ENCODE measurements around the gene TBX1. TPM values are rescaled to one million over a fixed set of nuclear protein-coding genes. Genes with fewer than 3 reads are reported as not detected.

TBX1 gene
- total RNA-seq, 2 experiments from 2014 or later = not detected

DNA sequence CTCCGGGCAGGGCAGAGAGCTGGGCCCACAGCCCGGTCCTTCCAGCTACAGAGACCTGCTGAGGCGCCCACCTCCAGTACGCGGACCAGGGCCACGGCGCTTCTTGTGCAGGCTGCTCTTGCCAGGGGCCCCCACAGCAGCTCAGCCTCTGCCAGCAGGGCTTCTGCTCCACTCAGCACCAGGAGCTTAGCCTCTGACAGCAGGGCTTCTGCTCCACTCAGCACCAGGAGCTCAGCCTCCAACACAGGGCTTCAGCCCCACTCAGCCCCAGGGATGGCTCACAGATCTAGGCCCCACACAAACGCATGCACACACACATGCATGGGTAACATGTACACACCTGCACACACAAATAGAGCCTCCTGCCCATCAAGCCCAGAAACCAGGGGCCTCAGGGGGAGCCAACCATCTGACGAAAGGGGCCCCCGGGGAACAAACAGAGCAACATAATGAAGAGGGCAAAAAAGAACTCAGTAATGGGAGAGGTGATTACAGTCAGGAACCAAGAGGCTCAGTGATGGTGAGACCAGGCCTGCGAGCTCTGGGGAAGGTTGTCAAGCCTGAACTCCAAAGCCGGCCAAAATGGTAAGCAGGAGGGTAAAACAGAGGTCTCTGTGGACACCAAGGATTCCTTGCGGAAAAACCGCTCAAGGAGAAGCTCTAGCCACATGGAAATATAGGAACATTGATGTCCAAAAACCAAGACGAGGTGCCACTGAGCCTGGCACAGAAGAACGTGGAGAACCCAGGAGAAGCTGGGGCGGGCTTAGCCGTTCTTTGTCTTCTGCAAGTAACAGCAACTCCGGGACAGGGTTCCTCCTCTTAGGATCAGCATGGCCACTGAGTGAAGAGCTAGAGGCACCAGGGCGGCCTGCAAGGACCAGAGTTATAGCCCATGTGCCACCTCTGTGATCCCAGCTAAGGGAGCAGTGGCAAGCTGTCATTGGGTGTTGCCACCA, 47.6 kb downstream of the TBX1 start:
- POLR2A ChIA-PET = no interaction called here
- H3K27ac Mint-ChIP-seq = no peak overlapping the region
- DNase-seq = no peak
- no peaks in the 10 kb centered on the region for H3K36me3 Mint-ChIP-seq
- H3K9me3 Mint-ChIP-seq = no peaks in the 10 kb centered on the region
- intact Hi-C loops (cut with micrococcal nuclease) = no loop called here
- H3K4me3 Mint-ChIP-seq = no peak overlapping the region
- CTCF ChIA-PET = interaction anchor here (2.5 kb wide), 1 partner anchor 78 kb away, joined by 8 read pairs; no protein-coding TSS in a partner anchor
- H3K27me3 Mint-ChIP-seq = no peaks in the 10 kb centered on the region
- H3K4me1 Mint-ChIP-seq (ENCODE audit: low read depth) = peaks cover 4% of the 10 kb centered on the region

DNA sequence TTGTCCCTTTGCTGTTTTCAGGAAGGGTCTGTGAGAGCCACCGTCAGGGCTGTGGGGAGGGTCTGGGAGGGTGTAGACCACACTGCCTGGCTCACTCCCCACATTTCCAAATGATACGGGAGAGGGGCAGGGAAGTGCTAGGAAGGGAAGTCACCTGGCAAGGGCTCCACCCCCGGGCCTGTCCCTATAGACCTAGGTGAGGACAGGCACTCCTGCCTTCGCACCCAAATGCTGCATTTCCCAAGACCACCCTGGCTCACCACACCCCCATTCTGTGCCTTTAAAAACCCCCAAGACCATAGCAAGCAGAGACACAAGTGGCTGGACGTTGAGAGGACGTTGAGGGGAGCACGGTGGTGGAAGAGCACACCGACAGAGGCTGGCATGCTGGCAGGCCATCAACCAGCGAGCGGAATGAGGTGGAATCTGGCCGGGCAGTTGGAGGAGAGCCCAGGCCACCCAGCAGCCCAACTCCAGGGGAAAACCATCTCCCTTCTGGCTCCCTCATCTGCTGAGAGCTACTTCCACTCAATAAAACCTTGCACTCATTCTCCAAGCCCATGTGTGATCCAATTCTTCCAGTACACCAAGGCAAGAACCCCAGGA, 48.4 kb downstream of the TBX1 start:
- Mint-ChIP-seq H3K27ac (no peak overlapping the region), H3K4me3 (no peak overlapping the region)
- POLR2A ChIA-PET = no interaction called here

DNA sequence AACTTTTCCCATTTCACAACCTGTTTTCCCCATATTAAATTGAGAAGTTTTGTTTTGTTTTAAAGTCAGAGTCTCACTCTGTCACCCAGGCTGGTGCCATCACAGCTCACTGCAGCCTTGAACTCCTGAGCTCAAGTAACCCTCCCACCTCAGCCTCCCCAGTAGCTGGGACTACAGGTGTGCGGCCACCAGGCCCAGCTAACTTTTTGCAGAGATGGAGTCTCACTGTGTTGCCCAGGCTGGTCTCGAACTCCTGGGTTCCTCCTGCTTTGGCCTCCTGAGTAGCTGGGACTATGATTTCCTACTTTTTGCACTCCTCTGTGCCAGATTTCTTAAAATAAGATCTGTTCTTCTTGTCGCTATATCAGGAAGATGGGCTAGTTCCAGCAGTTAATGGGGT, 49.2 kb downstream of the TBX1 start:
- H3K4me3 Mint-ChIP-seq = no peak overlapping the region
- peaks cover 3% of the 10 kb centered on the region for H3K36me3 Mint-ChIP-seq
- no peaks in the 10 kb centered on the region for H3K27me3 Mint-ChIP-seq
- H3K27ac Mint-ChIP-seq = no peak overlapping the region
- DNase-seq = no peak
- ChIA-PET POLR2A (no interaction called here), CTCF (interaction anchor here (0.6 kb wide), 1 partner anchor 501 kb away, joined by 3 read pairs; no protein-coding TSS in a partner anchor)
- H3K4me1 Mint-ChIP-seq (ENCODE audit: low read depth) = peaks cover 4% of the 10 kb centered on the region
- H3K9me3 Mint-ChIP-seq = no peaks in the 10 kb centered on the region
- intact Hi-C loops (cut with micrococcal nuclease) = no loop called here

More for the DNA sequence above, 48.4 kb downstream of the TBX1 start:
- Mint-ChIP-seq H3K36me3 (no peaks in the 10 kb centered on the region), H3K27me3 (no peaks in the 10 kb centered on the region), H3K9me3 (no peaks in the 10 kb centered on the region), H3K4me1 (ENCODE audit: low read depth) (peaks cover 4% of the 10 kb centered on the region)
- DNase-seq = no peak
- intact Hi-C loops (cut with micrococcal nuclease) = no loop called here
- CTCF ChIA-PET = interaction anchor here (0.6 to 2.5 kb wide), 2 partner anchors 79 to 501 kb away, joined by 3 to 8 read pairs; no protein-coding TSS in a partner anchor

DNA sequence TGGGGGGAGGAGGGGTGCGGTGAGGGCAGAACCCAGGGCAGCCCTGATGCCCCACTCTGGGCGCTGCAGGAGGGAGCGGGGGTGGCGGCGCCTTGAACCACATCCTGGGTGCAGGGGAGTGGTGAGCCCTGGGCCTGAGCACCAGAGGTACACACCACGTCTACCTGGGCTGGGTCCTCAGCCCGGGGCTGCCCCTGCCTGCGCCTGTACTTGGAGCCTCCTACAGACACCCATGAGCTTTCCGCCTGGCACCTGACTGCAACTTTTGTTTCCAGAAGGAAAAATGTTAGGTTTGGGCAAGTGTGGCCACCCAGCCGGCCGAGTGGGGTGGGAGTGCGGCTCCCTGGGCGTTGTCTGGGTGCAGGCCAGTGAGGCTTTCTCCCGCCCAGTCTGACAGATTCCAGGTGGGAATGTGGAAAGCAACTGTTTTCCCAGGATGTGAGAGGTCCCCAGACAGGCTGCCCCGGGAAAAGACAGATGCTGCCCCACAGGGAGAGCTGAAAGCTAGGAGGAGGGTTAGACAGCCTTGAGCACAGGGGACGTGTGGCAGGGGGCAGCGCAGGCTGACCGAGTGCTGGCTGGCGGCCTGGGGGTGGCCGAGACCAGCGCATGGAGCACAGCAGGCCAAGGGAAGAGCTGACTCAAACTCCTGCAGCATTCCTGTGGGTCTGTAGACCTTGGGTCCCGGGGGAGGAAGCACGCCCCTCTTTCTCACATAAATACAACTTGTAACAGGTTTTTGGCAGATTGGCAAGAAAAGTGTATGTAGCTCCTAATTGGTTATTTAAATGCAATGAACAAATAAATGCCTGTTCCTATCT, 50.0 kb downstream of the TBX1 start:
- intact Hi-C loops (cut with micrococcal nuclease) = no loop called here
- POLR2A ChIA-PET = no interaction called here
- no peak overlapping the region for H3K4me3 Mint-ChIP-seq
- peaks cover 4% of the 10 kb centered on the region for H3K4me1 Mint-ChIP-seq (ENCODE audit: low read depth)
- H3K9me3 Mint-ChIP-seq = no peaks in the 10 kb centered on the region
- H3K36me3 Mint-ChIP-seq = peaks cover 3% of the 10 kb centered on the region
- no peaks in the 10 kb centered on the region for H3K27me3 Mint-ChIP-seq
- CTCF ChIA-PET = interaction anchor here (0.9 kb wide), 1 partner anchor 87 kb away, joined by 3 read pairs; the partner anchor contains the start of gene GP1BB
- no peak overlapping the region for H3K27ac Mint-ChIP-seq
- peak; percentile 23 for DNase-seq

DNA sequence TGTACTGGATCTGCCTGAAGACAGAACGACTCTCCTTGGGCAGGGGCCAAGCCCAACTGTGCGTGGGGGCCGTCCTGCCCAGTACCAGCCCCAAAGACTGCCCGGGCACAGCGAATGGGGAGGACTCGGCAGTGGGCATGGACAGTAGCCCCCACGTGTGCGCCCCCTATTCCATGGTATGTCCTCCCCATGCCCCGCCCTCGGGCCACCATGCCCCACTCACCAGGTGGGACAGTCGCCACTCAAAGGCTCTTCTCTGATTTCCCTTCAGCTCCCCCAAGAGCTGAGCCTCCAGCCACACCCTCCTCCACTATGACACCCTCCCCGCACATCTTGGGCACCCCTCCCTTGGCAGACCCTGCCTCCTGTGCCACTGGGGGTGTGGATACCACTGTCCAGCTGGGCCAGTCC, 50.6 kb downstream of the TBX1 start:
- H3K4me3 Mint-ChIP-seq = no peak overlapping the region
- DNase-seq = peak; percentile 5
- peaks cover 4% of the 10 kb centered on the region for H3K4me1 Mint-ChIP-seq (ENCODE audit: low read depth)
- peaks cover 3% of the 10 kb centered on the region for H3K36me3 Mint-ChIP-seq
- no peaks in the 10 kb centered on the region for H3K27me3 Mint-ChIP-seq
- no peaks in the 10 kb centered on the region for H3K9me3 Mint-ChIP-seq
- ChIA-PET POLR2A (no interaction called here), CTCF (interaction anchor here (0.9 kb wide), 1 partner anchor 88 kb away, joined by 3 read pairs; the partner anchor contains the start of gene GP1BB)
- intact Hi-C loops (cut with micrococcal nuclease) = no loop called here
- H3K27ac Mint-ChIP-seq = no peak overlapping the region

DNA sequence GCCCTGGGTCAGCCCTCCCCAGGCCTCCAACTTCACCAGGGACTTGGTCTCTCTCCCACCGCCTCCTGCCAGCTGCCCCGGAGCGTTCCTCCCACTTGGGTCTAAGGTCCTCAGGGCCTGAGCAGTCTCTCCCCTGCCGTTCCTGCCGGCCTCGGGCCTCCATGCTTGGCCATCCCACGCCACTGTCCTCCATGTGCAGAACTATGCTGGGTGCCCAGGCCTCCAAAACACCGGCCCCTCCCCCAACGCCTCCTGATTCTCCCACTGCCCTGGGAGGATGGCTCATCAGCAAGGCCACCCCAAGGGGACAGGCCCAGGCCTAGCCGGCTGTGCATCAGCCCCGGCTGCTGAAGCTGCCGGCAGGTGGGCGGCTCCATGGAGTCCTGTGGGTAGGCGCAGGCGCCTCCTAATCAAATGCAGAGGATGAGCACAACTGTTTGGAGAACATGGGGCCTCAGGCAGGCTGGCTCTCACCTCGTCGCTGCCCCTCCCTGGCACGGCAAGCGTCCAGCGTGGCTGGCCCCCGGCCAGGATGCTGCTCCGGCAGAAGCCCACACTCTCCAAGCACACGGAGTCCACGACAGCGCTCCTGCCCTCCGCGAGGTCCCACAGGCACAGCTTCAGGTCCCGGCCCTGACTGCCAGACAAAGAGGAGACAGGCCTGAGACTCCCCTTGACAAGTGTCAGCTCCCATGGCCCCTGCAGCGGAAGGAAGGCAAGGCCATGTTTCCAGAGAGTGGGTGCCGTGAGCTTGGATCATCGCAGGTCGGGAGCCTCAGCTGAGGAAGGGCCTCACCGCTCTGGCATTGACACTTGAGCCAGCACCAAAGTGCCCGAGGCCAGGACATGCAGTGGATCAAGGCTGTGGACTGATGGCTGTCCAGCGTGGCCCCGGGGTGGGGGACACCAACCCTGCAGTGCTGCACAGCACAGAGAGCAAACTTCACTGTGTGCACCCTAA, 51.5 kb downstream of the TBX1 start:
- H3K9me3 Mint-ChIP-seq = no peaks in the 10 kb centered on the region
- no peaks in the 10 kb centered on the region for H3K27me3 Mint-ChIP-seq
- ChIA-PET POLR2A (no interaction called here), CTCF (no interaction called here)
- no peak overlapping the region for H3K4me3 Mint-ChIP-seq
- no peak overlapping the region for H3K27ac Mint-ChIP-seq
- intact Hi-C loops (cut with micrococcal nuclease) = no loop called here
- peaks cover 3% of the 10 kb centered on the region for H3K36me3 Mint-ChIP-seq
- no peak for DNase-seq
- H3K4me1 Mint-ChIP-seq (ENCODE audit: low read depth) = peaks cover 4% of the 10 kb centered on the region

DNA sequence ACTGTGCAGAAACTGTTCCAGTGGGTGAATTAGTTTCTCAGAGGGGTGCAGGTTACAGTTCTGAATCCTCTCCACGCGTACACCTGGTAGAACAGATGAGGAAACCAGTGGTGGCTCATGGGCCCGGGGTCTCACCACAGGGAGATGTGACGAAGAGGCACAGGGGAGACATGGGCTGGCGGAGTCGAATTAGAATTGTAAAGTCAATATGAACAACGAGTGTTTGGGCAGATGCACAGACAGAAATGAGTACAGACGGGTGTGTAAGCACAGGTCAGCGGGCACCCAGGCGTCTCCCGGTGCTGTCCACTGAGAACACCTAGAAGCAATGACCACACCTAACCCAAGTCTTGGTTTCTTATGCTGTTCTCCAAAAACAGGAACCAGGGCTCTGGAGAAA, 52.3 kb downstream of the TBX1 start:
- H3K27me3 Mint-ChIP-seq = no peaks in the 10 kb centered on the region
- no peak for DNase-seq
- peaks cover 3% of the 10 kb centered on the region for H3K36me3 Mint-ChIP-seq
- ChIA-PET POLR2A (no interaction called here), CTCF (no interaction called here)
- no peaks in the 10 kb centered on the region for H3K9me3 Mint-ChIP-seq
- H3K4me3 Mint-ChIP-seq = no peak overlapping the region
- intact Hi-C loops (cut with micrococcal nuclease) = no loop called here
- peaks cover 4% of the 10 kb centered on the region for H3K4me1 Mint-ChIP-seq (ENCODE audit: low read depth)
- no peak overlapping the region for H3K27ac Mint-ChIP-seq

DNA sequence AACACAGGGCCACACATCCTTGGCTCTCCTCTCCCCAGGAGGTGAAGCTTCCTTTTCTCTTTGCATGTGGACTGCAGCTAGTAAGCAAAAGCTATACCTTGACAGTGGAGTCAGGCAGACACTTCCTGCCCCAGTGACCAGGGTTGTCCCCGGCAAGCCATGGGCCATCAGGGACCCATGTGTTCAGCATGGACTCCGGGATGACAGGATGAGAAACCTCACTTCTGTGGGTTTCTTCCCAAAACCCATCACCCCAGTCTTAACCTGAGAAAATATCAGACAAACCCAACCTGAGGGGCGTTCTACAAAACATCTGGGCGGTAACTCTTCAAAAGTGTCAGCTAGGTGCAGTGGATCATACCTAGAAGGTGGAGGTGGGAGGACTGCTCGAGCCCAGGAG, 53.9 kb downstream of the TBX1 start:
- no peaks in the 10 kb centered on the region for H3K9me3 Mint-ChIP-seq
- H3K36me3 Mint-ChIP-seq = peaks cover 3% of the 10 kb centered on the region
- intact Hi-C loops (cut with micrococcal nuclease) = no loop called here
- H3K27me3 Mint-ChIP-seq = no peaks in the 10 kb centered on the region
- no peak overlapping the region for H3K4me3 Mint-ChIP-seq
- DNase-seq = no peak
- H3K27ac Mint-ChIP-seq = no peak overlapping the region
- ChIA-PET POLR2A (no interaction called here), CTCF (interaction anchor here (2.0 kb wide), 1 partner anchor 84 kb away, joined by 5 read pairs; no protein-coding TSS in a partner anchor)
- H3K4me1 Mint-ChIP-seq (ENCODE audit: low read depth) = peaks cover 4% of the 10 kb centered on the region

DNA sequence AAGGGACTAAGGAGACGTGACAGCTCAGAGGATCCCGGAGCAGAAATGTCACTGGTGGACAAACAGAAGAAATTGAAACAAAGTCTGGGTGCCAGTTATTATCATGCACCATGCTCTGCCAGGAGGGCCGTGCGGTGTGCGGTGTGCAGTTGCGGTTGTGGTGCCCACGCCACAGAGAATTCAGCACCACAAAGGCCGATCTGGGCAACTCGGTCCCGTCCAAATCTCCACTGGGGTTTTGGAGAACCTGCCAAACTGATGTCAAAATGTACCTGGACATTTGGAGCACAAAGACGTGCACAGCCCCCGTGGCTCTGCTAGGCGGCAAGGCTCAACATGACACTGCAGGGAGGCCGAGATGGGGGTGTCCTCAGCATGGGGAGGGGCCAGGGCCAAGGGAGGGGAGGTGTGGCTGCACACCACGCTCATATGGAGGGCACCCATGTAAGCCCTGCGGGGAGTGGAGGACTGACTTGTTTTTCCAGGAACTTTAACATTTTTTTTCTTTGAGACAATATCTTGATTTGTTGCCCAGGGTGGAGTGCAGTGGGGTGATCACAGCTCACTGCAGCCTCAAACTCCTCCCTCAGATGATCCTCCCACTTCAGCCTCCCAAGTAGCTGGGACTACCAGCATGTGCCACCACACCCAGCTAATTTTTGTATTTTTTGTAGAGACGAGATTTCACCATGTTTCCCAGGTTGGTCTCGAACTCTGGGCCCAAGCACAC, 54.7 kb downstream of the TBX1 start:
- H3K4me3 Mint-ChIP-seq = no peak overlapping the region
- H3K27ac Mint-ChIP-seq = no peak overlapping the region
- H3K4me1 Mint-ChIP-seq (ENCODE audit: low read depth) = peaks cover 4% of the 10 kb centered on the region
- DNase-seq = no peak
- H3K36me3 Mint-ChIP-seq = peaks cover 3% of the 10 kb centered on the region
- intact Hi-C loops (cut with micrococcal nuclease) = no loop called here
- CTCF ChIA-PET = interaction anchor here (2.0 kb wide), 1 partner anchor 85 kb away, joined by 5 read pairs; no protein-coding TSS in a partner anchor
- POLR2A ChIA-PET = no interaction called here
- no peaks in the 10 kb centered on the region for H3K9me3 Mint-ChIP-seq
- no peaks in the 10 kb centered on the region for H3K27me3 Mint-ChIP-seq

DNA sequence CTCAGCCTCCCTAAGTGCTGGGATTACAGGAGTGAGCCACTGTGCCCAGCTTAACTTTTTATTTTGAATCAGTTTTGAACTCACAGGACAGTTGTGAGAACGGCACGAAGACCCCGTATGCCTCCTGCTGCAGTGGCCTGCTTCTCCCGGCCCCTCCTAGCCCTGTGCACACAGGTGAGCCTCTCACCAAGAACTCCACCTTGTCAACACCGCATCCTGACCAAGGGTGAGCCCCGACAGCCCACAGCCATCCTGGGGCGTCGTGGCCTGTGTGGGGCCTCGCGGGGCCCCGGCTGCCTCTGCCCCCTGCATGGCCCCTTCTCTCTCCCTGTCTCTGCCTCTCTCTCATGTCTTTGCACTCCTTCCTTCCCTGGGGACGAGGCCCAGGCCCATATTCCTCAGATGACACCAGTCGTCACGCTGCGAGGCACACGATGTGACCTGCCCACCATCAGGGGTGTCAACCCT, 55.3 kb downstream of the TBX1 start:
- ChIA-PET CTCF (no interaction called here), POLR2A (no interaction called here)
- Mint-ChIP-seq H3K4me1 (ENCODE audit: low read depth) (no peaks in the 10 kb centered on the region), H3K9me3 (no peaks in the 10 kb centered on the region), H3K4me3 (no peak overlapping the region), H3K27ac (no peak overlapping the region), H3K36me3 (peaks cover 3% of the 10 kb centered on the region), H3K27me3 (no peaks in the 10 kb centered on the region)
- DNase-seq = no peak
- intact Hi-C loops (cut with micrococcal nuclease) = no loop called here
